Measurements from ENCODE around the gene TDO2.

DNA sequence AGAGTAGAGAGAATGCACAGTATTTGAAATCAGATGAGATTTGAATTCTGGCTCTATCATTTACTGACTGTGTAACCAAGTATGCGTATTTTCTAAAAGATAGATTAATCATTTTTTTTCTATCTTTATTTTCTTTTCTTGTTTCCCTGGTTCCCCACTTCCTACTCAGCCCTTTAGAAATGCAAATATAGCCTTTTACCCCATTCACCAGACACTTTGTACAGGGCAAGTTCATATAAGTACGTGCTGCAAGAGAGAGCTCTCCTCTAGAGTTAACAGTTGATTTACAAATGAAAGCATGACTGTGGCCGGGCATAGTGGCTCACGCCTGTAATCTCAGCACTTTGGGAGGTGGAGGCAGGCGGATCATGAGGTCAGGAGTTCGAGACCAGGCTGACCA, 17.8 kb upstream of the TDO2 start:
- TF ChIP-seq YY1 (IDR thresholded peaks at IDR 0.05; ENCODE audit: insufficient read depth, insufficient read length) (no peak), SUZ12 (IDR thresholded peaks at IDR 0.05; ENCODE audit: extremely low read depth, insufficient read depth, insufficient read length) (no peak), ZNF274 (IDR thresholded peaks at IDR 0.05; ENCODE audit: low read depth, low read length) (no peak)
